ENCODE data around the gene ARL4D.
"Not testable (repeated sequence)": the region's sequence is repeated elsewhere in the genome, so short reads cannot be mapped to it uniquely, and the experiment has no call there.

ARL4D gene
- total RNA-seq: 0.29 to 11.4 (median 1.3) reads per million in 18 experiments

DNA sequence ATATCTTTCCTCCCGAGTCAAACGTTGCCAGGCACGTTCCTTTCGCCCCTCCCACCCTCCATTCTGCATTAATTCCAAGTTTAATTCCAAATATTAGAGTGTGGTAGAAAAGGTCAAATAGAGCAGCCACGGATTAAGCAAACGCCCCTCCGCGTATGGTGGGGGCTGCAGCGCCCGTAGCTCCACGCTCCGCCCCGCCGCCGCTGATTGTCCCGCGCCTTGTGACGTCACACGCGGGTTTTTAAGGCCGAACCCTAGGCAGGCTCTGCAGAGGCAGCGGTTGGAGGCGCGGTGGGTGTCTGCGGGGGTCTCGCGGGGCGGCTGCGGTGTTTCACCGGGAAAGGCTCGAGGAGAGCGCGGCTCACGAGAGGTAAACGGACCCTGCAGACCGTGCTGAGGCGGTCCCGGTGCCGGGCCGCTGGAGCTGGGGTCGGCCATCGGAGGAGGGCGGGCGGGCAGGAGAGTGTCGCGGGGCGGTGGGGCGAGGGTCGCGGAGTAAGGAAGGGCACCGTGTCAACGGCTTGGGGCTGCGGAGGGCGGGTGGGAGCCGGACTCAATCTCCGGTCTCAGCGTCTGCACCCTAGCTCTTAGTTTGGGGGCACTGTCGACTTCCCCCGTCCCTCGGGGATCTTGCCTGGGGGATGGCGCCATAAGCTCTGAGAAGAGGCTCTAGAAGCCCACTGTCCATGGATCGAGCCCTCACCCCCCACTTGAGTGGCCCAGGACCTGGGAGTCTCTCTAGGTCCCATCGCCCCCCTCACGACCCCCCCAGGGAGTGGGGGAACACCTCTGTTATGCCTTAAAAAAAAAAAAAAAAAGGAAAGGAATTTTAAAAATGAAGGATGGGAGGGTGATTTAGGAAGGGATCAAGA, at the start of gene ARL4D:
ARL4D (plus strand) TSS at position 270 of the 872 bp plus-strand sequence. CDS start 740 bp downstream, outside the sequence.
- DNase-seq: peak; percentile 57 to 77

DNA sequence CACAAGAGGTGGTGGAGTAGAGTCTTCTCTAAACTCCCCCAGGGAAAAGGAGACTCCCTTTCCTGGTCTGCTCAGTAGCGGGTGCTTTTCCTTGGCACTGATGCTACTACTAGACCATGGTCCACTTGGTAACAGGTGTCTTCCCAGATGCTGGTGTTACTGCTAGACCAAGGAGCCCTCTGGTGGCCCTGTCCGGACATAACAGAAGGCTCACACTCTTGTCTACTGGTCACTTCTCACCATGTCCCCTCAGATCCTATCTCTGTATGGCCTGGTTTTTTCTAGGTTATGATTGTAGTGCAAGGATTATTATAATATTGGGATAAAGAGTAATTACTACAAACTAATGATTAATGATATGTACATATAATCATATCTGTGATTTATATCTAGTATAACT, 49.7 kb upstream of the ARL4D start:
- no peak for DNase-seq

DNA sequence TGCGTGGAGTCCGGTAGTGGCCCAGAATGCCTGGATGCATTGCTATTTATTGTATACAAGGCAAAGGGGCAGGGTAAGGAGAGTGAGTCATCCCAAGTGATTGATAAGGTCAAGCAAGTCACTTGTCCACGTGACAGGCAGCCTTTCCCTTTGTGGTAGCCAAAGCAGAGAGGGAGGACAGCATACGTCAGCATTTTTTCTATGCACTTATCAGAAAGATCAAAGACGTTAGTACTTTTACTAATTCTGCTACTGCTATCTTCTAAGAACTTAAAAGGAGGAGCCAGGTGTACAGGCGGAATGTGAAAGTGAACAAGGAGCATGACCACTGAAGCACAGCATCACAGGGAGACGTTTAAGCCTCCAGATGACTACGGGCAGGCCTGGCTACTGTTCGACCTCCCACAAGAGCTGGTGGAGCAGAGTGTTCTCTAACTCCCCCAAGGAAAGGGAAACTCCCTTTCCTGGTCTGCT, 47.9 kb upstream of the ARL4D start:
- no peak for DNase-seq

- no peak for DNase-seq
These were observed 47.1 kb upstream of the ARL4D start for GRCh38 chr17:43351691-43352090.

DNA sequence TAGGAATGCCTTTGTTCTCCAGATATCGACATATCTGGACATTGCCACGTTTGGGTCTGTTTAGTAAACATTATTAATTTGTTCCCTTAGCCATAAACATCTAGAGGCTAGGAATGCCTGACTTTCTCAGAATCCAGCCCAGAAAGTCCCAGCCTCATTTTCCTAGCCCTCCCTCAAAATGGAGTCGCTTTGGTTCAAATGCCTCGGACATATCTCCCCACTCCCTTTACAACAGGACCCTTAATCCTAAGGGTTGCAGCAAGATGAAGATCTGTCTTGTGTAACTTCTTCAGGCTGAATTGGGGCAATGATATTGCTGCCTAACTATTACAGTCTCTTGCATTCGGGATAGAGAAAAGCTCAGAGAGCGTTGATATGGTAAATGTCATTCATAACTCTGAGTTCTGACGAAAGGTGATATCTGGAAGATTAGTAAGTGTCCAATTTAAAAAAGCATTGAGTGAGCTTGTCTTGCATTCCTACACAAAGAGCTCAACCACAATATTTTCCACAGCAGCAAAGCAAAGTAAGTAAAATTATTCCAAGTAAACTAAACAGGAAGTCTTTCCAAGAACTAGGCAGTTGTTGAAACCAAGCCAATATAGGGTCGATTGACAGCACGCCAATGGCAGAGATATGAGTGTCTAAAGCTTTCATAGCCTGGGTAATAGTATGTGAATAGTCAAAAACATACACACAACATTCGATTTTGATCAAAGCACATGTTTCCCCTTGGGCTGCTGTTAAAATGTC, 46.0 kb upstream of the ARL4D start:
- DNase-seq: no peak

DNA sequence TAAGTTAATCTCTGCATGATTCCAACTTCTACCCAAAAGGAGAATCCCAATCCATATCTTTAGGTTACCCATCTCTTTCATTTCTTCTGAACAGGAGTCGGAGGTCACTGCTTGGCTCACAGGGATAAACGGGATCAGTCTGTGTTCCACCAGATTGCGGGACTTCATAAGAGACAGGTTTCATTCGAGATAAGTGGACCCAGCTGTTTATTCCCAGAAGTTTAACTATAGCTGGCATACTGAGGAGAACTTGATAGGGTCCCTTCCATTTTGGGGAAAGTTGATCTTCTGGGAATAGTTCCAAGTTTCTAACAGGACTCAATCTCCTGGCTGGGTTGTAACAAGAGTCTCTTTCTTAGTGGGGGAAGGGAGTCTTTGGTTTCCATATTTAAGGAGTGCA, 45.4 kb upstream of the ARL4D start:
- no peak for DNase-seq

DNA sequence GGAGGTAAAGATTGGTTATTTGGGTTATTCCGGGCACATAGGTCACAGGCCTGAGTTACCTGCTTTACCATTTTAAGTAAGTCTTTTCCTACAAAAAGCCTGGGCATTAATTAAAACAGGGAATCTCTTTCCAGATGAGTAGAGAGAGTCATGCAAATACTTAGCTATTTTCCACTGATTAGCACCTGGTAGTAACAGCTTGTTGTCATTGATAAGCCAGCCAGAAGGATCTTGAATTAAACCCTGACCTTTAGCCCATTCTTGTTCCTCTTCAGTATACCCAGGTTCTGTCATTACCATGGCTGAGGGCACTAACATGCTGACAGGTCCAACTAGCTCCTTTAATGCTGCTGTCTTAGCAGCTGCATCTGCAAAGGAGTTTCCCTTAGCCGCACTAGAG, 44.4 kb upstream of the ARL4D start:
- DNase-seq: no peak

DNA sequence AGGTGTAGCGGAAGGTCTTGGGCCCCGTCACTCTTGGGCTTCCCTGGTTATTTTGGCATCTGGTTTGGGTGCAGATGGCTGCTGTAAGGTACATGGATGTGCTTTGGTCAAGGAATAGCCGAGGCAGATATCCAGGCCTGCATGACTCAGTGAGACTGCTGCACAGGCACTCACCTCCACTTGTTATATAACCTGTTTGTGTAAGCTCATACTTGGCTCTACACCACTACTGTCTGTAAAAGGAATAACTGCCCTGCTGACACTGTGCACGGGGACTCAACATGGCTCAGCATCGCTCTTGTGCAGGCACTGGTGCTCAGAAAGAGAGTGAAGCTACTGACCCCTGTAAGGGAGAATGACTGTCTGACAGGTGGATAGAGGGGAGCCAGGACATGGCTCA, 42.3 kb upstream of the ARL4D start:
- DNase-seq: no peak

DNA sequence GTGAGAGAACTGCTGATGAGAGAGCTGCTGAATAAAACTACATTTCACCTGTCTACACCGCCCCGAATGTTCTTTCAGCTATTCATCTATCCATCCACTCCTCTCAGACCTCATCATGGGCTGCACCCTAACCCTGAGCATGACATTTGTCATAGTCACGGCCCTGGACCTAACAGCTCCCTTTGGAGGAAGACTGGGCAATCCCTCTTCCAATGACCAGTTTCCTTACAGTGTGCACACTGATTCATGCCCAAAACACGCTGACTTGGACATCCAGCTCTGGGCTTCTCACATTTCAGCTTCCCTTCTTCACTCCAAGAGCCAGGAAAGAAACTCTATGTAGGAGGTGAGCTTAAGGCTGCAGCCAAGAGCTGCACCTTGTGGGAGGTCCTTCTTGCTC, 41.8 kb upstream of the ARL4D start:
- no peak for DNase-seq

DNA sequence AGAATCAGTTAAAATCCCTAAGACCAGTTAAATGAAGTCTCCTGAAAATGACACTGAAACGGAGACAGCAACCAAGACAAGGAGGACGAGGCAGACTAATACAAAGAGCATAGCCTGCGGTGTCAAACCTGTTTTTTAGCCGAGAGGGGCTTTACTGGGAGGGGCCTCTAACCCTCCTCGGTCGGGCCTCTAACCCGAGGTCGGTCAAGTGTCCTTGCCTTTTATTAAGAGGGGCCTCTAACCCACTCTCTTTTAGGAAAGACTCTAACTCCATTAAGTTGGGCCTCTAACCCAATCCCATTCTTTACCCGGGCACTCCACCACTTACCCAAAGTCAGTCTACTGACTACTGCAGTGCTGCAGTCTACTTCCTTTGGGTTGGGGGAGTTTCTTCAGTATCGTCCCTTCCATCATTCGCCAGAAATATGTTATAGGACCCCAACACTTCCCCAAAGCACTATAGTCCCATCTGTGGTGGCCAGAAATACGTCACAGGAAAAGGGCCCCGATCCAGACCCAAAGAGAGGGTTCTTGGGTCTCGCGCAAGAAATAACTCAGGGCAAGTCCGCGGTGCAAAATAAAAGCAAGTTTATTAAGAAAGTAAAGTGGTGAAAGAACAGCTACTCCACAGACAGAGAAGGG, 39.2 kb upstream of the ARL4D start:
- no peak for DNase-seq

GRCh38 chr17:43360376-43360738, 38.4 kb upstream of the ARL4D start:
- peak; percentile 50 to 80 for DNase-seq

DNA sequence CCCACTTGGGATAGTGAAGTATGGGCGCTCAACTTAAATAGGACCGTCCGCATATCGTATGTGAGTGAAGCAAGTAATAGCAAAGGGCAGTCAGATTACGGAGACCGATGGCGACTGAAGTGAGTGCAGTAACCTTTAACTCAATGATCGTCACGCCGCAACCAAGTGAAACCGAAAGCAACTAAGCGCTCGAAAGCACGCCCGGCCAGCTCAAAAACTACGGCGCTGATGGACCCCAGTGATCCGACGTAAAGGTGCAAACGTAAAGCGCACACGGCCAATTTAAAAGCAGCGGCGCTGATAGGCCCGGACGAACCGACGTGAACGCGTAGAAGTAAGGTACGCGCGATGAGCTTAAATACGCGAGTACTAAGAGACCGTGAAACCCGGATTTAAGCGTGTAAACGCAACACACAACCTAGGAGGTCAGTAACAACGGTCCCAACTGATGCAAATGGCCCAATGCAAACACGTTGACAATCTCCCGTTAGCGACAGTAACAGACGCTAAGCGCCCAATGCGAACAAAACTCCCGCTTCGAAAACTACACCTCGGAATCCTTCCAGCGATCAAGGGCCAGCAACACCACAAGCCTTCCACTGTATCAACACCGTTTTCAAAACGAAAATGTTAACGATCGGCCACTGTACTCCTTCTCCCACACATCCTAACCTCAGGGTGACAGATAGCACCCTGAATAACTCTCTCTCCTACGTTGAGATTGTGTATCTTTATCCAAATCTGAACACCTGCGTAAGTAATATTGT, 37.9 kb upstream of the ARL4D start:
- peak; percentile 97 to 100 for DNase-seq

DNA sequence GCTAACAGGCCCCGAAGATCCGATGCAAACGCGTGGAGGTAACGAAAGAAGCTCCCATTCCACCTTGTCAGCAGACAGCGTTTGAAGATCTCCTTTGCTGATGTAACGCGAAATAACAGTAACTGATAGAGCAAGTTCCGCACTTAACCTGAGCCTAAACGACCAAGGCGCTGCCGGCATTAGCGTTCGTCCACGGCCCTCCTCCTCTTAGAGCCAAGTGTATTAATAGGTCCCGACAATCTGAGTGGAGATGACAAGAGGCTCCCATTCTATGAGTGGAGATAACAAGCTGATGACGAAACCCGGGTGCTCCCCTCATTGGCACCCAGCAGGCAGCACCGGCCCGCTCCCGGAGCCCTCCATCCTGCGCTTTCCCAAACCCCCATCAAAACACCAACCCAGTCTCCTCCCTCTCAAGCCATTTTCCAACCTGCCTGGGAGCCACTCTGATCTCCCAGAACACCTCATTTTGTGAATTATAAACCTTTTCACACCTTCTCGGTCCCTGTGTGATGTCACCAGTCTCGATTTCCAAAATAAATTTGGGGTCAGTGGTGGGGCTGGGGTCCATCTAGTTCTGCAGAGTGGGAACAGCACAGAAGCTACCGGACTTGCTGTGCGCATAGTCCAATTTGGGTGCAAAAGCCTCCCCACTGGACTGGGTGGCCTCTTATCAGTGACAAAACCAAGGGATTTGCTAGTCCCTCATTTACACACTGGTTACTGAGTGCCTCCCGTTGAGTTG, 35.4 kb upstream of the ARL4D start:
- no peak for DNase-seq

GRCh38 chr17:43363926-43364285, 34.9 kb upstream of the ARL4D start:
- no peak for DNase-seq

GRCh38 chr17:43365356-43365755, 33.4 kb upstream of the ARL4D start:
- no peak for DNase-seq

DNA sequence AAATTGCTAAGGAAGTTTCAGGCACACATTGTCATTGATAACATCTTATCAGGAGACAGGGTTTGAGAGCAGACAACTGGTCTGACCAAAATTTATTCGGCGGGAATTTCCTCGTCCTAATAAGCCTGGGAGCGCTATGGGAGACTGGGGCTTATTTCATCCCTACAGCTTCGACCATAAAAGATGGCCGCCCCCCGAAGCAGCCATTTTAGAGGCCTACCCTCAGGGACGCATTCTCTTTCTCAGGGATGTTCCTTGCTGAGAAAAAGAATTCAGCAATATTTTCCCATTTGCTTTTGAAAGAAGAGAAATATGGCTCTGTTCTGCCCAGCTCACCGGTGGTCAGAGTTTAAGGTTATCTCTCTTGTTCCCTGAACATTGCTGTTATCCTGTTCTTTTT, 32.9 kb upstream of the ARL4D start:
- DNase-seq: not testable (repeated sequence)

DNA sequence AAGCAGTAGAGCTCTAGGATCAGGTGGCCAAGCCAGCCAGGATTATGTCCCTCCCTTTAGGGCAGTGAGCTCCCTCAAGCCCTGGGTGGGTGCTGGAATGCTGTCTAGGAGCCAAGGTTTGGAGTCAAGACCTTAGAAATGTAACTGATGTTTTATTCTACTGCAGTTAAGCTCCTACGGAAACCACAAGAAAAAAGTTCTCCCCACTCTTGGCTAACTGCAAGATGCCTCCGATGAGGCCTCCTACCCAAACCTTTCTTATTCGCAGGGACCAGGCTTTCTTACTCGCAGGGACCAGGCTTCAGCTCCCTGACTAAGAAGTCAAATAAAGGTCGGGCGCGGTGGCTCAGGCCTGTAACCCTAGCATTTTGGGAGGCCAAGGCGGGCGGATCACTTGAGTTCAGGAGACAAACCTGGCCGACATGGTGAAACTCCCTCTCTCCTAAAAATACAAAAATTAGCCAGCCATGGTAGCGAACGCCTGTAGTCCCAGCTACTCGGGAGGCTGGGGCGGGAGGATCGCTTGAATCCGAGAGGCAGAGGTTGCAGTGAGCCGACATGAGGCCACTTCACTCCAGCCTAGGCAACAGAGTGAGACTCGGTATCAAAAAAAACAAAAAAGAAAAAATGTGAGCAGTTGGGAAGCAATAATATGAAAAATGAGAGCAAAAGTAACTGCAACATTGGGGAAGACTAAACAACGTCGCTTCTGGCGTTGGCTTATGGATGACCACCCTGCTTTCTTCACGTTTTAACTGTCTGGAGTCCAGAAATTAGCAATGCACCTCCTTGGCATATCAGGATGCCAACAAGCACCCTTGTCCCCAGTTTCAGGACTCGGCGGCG, 31.7 kb upstream of the ARL4D start:
- DNase-seq: no peak

GRCh38 chr17:43367737-43368242, 31.0 kb upstream of the ARL4D start:
- DNase-seq: peak; percentile 76 to 95

DNA sequence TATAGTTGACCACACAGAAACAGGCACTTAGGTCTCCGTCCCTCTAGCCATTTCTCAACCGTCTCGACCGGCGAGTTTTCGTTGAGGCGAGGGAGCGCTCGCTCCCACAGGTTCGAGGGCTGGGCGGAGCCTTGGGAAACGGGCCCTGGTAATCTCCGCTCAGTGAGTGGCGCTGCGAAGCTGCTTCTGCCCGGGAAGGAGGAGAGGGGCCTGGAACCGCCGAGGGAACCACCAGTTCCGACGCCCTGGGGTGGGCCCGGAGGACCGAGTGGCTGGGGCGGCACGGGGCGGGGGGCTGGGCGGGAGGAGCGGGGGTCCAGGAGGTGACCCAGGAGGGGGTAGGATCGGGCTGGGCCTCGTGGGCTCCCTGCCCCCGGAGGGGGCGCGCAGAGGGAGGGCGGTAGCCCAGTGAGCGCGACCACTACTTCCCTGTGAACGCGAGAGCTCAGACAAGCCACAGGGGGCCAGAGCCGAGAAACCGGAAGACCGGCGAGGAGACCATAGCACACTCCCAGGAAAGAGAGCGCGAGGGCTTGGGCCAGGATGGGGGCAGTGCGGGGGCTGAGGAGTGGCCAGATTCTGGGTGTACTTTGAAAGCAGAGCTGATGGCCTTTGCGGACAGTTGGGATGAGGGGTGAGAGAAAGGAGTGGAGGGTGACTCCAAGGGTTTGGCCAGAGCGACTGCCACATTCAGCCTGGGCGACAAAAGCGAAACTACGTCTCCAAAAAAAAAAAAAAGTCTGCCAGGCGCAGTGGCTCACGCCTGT, 29.9 kb upstream of the ARL4D start:
- peak; percentile 73 to 84 for DNase-seq

- no peak for DNase-seq
These were observed 28.8 kb upstream of the ARL4D start for GRCh38 chr17:43369986-43370385.
